Measurements from ENCODE around the gene RAB44. TPM values are rescaled to one million over a fixed set of nuclear protein-coding genes. Genes with fewer than 3 reads are reported as not detected.
A peak's percentile ranks its signal among the peaks of the same experiment; 100 is the strongest.

The RAB44 gene
- total RNA-seq, 1 experiment from 2014 or later, result 0.05 TPM

DNA sequence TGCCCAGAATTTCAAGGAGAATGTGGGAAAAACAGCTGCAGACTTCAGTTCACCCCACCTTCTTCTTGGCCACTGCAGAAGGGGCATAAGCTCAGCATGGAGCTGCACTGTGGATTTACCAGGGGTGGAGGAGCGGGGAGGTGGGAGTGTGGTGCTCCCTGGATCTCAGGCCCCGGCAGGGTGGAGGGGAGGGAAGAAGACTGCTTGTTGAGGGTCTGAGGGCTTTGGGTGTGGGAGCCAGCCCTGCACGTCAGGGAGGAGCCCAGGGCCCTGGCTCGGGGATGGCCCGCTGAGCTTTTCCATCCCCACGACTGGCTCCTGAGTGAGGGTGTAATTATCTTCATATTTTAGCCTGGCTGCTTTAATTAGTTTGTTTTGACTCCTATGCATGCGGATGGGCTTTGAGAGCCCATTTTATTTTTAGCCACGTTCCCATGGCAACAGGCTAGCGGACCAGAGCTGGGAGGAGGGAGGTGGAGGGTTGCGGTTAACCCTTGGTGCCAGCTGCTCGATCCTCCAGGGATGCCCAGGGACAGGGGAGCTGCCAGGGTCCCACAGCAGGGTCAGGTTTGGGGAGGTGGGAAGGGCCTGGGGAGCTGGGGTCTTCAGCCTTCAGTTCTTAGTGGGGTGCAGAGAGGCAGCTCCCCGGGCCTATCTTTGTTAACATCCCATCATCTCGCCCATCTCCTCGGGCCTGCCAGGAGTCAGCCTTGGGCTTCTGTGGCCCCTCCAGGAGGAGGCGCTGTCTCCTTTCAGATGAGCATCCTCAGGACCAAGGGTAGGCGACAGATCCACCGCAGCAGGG lies 68.2 kb downstream of the RAB44 start:
- Histone ChIP-seq H3K36me3 (ENCODE audit: control insufficient read depth in 1 of 2, insufficient read depth in 2 of 2, low read length in 2 of 2) (no peaks in the 10 kb centered on the region), H3K4me2 (ENCODE audit: low read length) (no peak overlapping the region), H3K9ac (ENCODE audit: low read length) (no peak overlapping the region), H3K4me3 (replicated peaks in 1 of 2; ENCODE audit: low read depth in 1 of 2, low read length in 2 of 2) (no peak overlapping the region), H4K20me1 (ENCODE audit: insufficient read depth) (no peaks in the 10 kb centered on the region), H3K27ac (ENCODE audit: low read depth, low read length) (no peak overlapping the region), H3K9me2 (ENCODE audit: insufficient read depth) (no peaks in the 10 kb centered on the region), H3K4me1 (ENCODE audit: control insufficient read depth in 1 of 2, insufficient read depth in 2 of 2, low read length in 2 of 2) (peaks cover 0 to 10% of the 10 kb centered on the region in 2 experiments; a peak in 2 of 4 replicates), H2AFZ (ENCODE audit: low read depth, low read length, poor library complexity, severe bottlenecking) (no peak overlapping the region), H3K27me3 (ENCODE audit: insufficient read depth, low read length) (no peaks in the 10 kb centered on the region), H3K79me2 (ENCODE audit: insufficient read depth, low read length) (no peaks in the 10 kb centered on the region), H3K9me3 (ENCODE audit: control insufficient read depth in 1 of 2, insufficient read depth in 1 of 2, low read depth in 1 of 2, low read length in 2 of 2) (no peaks in the 10 kb centered on the region)
- ChIA-PET CTCF (interaction anchor here (0.8 to 4.5 kb wide), 12 partner anchors 10 to 443 kb away, joined by 3 to 71 read pairs (median 10); partner anchors contain the start of genes C6orf89 and PPIL1), RAD21 (ENCODE audit: low non-redundant PET in 1 of 2, low total read pairs in 2 of 2, uncharacterized antibody in 2 of 2, unreplicated experiment in 2 of 2) (interaction anchor here (0.6 to 2.6 kb wide), 4 partner anchors 17 to 252 kb away, joined by 3 to 18 read pairs (median 8); no protein-coding TSS in a partner anchor), POLR2A (interaction anchor here (1.3 kb wide), 1 partner anchor 252 kb away, joined by 4 read pairs; no protein-coding TSS in a partner anchor)
- intact Hi-C loops (cut with micrococcal nuclease), result loop anchor here (1.0 to 5.0 kb wide), 5 partner anchors 85 to 443 kb away; partner anchors contain the start of gene PPIL1
- peak; percentile 98 for ATAC-seq
- DNase-seq (ENCODE audit: low read depth, low spot score), result peak; percentile 67
- no TSS peak for BruUV-seq (replicated peaks)
- TF ChIP-seq EZH2 (IDR thresholded peaks at IDR 0.05), result no peak
- peak; percentile 97 for TF ChIP-seq RAD21 (IDR thresholded peaks at IDR 0.05; ENCODE audit: low read depth)
- peak; percentile 53 for TF ChIP-seq TCF7L2 (IDR thresholded peaks at IDR 0.05; ENCODE audit: borderline replicate concordance, extremely low read depth, insufficient read depth, insufficient read length)
- TF ChIP-seq CTCF (IDR thresholded peaks at IDR 0.05 in 2 of 3, conservative IDR thresholded peaks at IDR 0.05 in 1 of 3; ENCODE audit: borderline replicate concordance in 1 of 3, insufficient read depth in 1 of 3, low read depth in 2 of 3, low read length in 2 of 3), result peak; percentile 95 to 97 (median 96)
- no peak for TF ChIP-seq SRF (IDR thresholded peaks at IDR 0.05; ENCODE audit: low read depth)

Data from HCT116 (cell line).